Left lobe of liver (tissue), 2 donors: ENCODE data around the gene ZNF778. TPM values are rescaled to one million over a fixed set of nuclear protein-coding genes. Genes with fewer than 3 reads are reported as not detected.
A peak's percentile ranks its signal among the peaks of the same experiment; 100 is the strongest.
"Not testable (repeated sequence)": the region's sequence is repeated elsewhere in the genome, so short reads cannot be mapped to it uniquely, and the experiment has no call there.

Experiments used
- ATAC-seq: fragments of 200-7000 bp; cut with Tn5 transposase; one replicate; pipeline ENCODE4 v1.9.1; 2020; ENCODE audit warnings: mild to moderate bottlenecking, moderate library complexity
- DNase-seq: peaks from one replicate; pipeline ENCODE4 v3.0.0-alpha.2; 2020; ENCODE audit warnings: low spot score
- total RNA-seq: library from RNA; stranded (reverse); gene quantifications from one replicate; pipeline ENCODE4 v1.2.1, GENCODE V29; 2021
- donor health status: DM: no; HTN: no; CAD: no; lungs with moderate emphysema.
- donor health status: DM: no; HTN: yes; CAD: no.

The ZNF778 gene
- total RNA-seq, 1 donor from 2014 or later = 5.3 TPM

GRCh38 chr16:89210904-89211515, 6.5 kb upstream of the ZNF778 start:
- ATAC-seq (no peak), DNase-seq (no peak)

DNA sequence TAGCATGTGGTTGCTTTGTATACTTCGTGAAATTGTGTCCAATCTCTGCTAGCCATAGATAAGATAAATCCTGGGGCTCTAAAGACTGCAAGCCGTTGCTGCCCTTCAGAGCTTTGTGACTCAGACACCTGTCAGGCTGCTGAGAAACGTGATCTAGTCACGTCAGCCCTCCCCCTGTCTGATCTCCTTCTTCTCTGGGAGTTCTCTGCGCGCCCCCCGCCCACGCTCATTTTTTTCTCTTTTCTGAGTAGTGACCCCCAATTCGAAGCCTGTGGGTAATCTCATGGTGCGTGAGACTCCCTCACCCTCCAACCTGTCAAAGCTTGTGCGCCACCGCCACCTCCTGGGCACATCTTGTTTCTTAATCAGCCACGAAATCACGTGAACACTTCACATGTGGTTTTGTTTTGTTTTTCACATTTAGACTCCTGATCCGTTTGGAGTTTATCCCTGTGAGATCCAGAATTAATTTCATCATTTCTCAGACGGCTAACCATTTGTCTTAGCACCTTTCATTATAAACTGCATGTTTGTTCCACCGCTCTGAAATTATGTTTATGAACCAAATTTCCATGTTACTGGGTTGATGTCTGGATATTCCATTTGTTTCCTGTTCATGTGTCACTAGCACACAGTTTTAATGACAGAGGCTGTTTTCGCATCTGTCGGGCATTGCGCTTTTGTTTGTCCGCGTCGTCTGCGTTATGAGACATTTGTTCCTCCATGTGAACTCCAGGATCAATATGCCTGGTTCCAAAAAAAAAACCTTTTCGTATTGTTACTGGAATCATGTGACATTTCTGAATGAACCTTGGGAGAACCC, 977 bp upstream of the ZNF778 start:
- peak; percentile 79 for ATAC-seq
- peak; percentile 79 for DNase-seq

GRCh38 chr16:89217138-89217387, 440 bp upstream of the ZNF778 start:
- DNase-seq (no peak), ATAC-seq (no peak)

DNA sequence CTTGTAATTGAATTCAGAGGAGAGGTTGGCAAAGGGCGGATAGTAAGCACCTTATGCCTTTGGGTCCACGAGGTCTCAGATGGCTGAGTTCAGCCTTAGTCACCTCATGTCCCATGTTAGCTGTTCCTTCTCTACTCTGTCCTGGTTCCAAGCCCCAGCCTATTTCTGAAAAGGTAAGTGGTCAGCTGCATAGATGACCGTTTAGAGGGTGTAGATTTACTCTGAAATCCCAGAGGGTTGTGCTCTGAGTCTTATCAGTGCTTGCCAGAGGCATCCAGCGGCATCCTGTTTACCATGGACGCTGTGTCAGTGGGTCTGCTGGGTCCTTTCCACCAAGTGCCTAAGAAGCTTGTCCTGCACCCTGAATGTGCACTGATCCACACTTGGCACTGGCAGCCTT, 1.9 kb downstream of the ZNF778 start:
- no peak for DNase-seq
- no peak for ATAC-seq

- DNase-seq (no peak), ATAC-seq (no peak)
Measured at GRCh38 chr16:89221604-89222003, 4.1 kb downstream of the ZNF778 start.

GRCh38 chr16:89222931-89223330, 5.4 kb downstream of the ZNF778 start:
- DNase-seq = no peak

DNA sequence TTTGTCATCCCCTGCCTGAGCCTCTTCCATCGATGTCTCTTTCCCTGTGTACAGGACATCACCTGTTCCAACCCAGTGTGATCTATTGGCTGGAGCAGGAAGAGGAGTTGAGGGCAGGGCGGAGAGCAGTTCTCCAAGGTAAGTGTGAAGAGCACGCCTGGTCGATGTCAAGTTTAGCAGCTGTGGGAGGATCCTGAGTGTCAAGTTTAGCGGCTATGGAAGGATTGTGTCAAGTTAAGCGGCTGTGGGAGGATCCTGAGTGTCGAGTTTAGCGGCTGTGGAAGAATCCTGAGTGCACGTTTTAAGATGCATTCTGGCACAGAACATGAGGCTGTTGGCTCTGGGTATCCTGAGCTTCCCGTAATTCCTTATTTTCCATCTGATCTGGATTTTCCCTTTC, 7.2 kb downstream of the ZNF778 start:
- DNase-seq = no peak

More at GRCh38 chr16:89222931-89223330, 5.4 kb downstream of the ZNF778 start:
- no peak for ATAC-seq

GRCh38 chr16:89230255-89230654, 12.8 kb downstream of the ZNF778 start:
- ATAC-seq = no peak
- DNase-seq = no peak

More for the DNA sequence above, 7.2 kb downstream of the ZNF778 start:
- ATAC-seq = no peak

- DNase-seq (peak; percentile 91), ATAC-seq (peak; percentile 97)
Measured at GRCh38 chr16:89232107-89232506, 14.6 kb downstream of the ZNF778 start.

DNA sequence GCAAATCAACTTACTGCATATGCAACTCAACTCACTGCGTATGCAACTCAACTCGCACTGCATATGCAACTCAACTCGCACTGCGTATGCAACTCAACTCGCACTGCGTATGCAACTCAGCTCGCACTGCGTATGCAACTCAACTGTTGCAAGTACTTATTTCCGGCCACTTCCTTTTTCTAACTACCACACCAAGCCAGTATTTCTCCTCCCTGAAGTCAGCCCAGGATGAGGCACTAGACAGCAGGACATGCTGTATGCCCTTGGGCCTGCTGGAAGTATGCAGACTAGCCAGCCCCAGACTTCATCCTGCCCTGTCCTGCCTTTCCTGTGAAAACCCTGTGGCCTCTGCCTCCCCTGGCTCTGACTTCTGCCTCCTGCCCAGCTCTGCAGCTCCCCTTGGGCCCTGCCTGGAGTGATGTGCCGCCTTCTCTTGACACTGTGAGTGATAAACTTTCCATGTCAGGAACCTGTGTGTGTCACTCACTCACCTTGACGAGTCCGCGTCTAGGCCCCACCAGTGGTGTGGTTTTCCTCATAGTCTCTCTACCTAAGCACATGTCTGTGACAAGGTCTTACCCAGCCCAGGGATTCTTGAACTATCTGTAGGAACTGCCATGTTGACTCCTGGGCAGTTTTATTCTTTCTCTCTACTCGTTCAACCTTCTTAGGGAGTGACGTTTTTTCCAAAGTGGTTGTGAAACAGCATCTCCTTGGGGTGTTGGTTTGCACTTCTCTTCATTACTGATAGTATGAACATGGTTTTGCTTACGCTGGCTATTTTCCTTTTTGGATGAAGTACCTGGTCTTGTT, 16.4 kb downstream of the ZNF778 start:
- DNase-seq (no peak), ATAC-seq (no peak)

GRCh38 chr16:89237733-89238132, 20.2 kb downstream of the ZNF778 start:
- ATAC-seq (no peak), DNase-seq (no peak)

GRCh38 chr16:89241187-89242007, 23.9 kb downstream of the ZNF778 start:
- peak; percentile 76 for DNase-seq
- ATAC-seq = peak; percentile 75

DNA sequence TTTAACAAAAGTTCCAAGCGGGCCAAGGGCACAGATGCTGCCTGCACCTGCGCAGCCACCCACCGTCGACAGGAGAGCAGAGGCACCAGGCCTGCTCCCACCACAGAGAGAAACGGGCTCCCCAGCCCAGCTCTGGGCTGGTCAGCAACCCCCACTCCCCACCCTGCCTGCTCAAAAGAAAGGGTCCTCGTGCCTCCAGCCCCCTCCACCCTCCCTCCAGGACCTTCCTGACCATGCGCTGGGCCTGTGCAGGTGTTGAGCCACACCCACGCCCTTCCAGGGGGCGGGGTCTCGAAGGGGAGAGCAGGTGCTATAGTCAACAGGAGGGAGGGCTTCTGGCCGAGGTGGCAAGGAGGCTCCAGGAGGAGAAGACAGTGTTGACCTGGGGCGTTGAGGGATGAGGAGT, 25.3 kb downstream of the ZNF778 start:
- no peak for DNase-seq
- ATAC-seq = no peak

DNA sequence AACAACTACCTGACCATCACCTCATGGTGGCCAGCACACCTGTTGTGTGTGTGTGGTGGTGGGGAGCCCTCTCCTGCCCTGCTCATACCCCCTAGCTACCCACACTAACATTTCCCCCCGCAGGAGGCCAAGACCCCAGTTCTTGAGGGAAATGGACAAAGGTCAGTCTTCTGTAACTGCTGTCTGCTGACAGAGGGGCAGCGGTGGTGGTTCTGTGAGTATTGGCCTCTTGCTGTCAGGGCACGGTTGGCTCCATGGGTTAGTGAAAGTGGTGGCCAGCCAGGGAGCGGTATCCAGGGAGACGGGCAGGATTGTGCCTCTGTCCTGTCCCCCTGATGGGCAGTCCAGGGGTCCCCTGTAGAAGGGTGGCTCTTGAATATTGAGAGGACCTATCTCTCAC, 26.2 kb downstream of the ZNF778 start:
- ATAC-seq (no peak), DNase-seq (no peak)

DNA sequence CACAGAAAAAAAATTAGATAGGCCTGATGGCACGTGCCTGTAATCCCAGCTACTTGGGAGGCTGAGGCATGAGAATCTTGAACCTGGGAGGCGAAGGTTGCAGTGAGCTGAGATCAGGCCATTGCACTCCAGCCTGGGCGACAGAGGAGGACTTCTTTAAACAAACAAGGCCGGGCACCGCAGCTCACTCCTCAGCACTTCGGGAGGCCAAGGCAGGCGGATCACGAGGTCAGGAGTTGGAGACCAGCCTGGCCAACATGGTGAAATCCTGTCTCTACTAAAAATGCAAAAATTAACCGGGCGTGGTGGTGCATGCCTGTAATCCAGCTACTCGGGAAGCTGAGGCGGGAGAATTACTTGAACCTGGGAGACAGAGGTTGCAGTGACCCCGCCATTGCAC, 26.8 kb downstream of the ZNF778 start:
- DNase-seq, ATAC-seq: not testable (repeated sequence)

- no peak for DNase-seq
- ATAC-seq = no peak
Measured at GRCh38 chr16:89244754-89245153, 27.3 kb downstream of the ZNF778 start.

- DNase-seq (no peak), ATAC-seq (no peak)
Measured at GRCh38 chr16:89246383-89246902, 28.9 kb downstream of the ZNF778 start.

DNA sequence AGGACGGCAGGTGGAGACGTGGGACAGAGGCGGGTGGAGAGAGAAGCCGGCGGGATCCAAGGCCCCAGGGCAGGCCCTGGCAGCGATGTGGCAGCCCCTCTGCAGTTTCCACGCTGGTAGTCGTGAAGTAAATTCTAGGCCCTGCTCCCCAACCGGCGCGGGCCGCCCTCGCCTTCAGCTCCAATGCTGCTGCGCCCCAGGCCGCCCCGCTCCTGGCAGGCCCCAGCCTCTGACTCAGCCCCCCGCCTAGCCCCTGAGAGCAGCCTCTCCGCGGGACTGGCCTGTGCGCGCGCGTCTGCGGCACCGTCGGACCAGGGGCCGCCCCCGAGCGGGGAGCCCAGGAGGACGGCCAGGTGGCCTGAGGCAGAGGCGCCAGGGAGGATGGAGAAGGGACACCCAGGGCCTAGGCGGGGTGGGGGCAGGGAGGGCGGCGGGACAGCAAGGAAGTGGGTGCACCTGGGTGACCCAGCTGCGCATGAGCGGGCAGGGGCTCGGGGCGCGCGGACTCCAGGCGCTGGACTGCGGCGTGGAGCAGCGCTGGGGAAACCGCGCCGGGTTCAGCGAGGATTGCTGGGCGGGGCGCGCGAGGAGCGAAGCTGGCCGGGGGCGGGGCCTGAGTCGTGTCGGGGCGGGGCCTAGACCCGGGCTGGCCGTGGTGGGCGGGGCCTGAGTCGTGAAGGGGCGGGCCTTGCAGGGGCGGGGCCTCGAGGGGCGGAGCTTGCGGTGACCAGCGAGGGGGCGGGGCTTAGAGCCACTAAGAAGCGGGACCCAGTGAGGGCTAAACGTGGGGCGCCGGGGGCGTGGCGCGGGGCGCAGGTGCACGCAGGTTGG, 29.6 kb downstream of the ZNF778 start:
- peak; percentile 96 for ATAC-seq
- peak; percentile 95 for DNase-seq

DNA sequence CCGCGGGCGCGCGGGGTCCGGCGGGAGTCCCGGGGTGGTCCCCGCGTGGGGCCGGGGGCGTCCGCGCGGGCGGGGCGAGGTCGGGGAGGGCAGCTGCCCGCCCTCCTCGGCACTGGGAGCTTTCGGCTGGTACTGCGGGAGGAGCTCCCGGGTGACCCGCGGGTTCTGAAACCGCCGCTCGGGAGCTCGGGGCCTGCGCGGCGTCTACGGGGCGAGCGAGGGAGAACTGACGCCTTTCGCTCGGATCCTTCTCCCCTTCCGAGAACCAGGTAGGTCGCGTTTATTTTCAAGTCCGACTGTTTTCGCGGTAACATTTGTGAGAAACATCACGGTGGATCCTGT, 30.2 kb downstream of the ZNF778 start:
- ATAC-seq = peak; percentile 54
- not testable (repeated sequence) for DNase-seq
